NCI-H128 (cell line): ENCODE data around the gene TLCD3B.
"Not testable (repeated sequence)": the region's sequence is repeated elsewhere in the genome, so short reads cannot be mapped to it uniquely, and the experiment has no call there.

Experiments used
- DNase-seq: peaks from one replicate; lab custom pipeline; 2025; ENCODE audit not compliant: unreplicated experiment; lab: John Stamatoyannopoulos, UW

TLCD3B gene

DNA sequence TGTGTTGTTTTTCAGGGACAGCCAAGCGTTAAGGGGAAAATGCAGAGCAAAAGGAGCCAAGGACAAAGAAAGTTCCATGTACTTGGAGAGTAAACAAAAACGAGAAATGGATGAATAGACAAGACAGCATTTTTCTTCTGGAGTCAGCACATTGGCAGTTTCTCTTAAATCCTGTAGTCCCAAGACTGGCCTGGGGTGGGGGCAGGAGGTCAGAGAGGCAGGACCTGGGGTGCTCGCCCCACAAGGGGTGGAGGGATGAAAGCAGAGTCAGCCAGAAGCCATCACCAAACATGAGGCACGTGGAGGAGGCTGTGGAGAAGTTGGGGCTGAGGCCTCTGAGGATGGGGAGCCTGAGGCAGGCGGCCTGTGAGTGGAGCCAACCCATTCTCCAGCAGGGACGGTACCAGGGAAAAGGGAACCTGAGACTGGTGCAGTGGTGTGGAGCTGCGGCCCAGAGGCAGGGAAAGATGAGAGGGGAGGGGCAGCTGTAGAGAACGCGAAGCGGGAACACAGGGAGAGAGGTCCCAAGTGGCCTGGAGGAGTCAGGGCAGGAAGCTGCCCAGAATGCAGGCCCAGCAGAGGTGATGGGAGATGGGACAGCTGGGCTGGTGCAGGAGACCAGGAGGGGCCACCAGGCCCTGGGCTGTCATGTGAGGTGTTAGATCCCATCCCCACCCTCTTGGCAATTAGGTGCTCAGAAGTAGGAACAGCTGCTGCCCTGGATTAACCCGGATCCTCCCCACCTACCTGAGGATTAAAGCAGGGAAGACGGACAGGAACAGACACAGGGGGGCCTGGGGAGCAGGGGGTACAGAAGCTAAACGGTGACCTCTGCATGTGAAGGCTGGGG is 3.3 kb downstream of the TLCD3B start:
- no peak for DNase-seq

DNA sequence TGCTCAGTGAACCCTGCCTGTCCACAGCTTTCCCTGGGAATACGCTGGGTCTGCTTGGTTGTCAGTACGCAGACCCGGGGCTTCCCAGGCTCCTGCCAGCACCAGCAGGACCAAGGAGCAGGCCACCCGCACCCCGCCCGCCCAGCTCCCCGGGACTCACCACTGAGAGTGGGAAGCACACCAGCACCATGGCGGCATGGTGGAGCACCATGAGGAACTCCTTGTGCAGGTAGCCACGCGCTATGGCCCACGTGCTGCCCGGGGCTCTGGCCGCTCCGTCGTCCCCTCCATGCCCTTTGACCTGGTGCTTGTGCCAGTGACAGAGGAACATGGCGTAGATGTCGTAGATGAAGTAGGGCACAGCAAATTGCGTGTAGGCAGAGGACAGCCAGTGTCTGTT is 4.6 kb downstream of the TLCD3B start:
- no peak for DNase-seq

DNA sequence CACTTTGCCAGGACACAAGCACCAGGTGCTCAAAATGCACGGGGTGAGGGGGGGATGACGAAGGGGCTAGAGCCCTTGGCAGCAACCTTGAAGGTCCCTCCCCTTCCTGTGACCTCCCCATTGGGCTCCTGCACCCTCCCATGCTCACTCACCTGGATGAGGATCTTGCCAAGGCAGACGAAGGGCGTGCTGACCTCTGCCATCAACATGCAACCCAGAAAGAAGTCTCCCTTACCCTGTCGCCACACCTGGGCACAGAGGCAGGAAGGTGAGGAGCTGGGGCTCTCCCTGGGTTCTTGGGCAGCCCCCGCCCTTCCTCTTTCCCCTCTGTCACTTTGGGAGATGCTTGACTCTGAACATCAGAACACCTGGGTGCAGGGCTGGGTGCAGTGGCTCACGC is 5.5 kb downstream of the TLCD3B start:
- no peak for DNase-seq

DNA sequence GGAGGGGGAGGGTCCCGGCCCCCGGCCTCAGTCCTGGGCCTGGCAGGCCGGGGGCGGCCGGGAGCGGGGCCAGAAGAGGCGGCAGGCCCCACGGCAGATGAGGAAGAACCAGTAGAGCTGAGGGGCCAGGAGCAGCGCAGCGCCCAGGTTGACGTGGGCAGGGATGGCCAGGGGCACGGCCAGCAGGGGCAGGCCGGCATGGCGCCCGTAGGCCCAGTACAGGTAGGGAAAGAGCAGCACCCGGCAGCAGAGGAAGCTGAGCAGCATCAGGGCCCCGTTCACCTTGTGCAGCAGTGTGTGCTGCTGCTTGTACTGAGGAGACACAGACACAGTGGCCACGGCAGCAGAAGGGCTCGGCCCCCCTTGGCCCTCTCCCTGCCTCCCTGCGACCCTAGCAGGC is 5.9 kb downstream of the TLCD3B start:
- DNase-seq = no peak

DNA sequence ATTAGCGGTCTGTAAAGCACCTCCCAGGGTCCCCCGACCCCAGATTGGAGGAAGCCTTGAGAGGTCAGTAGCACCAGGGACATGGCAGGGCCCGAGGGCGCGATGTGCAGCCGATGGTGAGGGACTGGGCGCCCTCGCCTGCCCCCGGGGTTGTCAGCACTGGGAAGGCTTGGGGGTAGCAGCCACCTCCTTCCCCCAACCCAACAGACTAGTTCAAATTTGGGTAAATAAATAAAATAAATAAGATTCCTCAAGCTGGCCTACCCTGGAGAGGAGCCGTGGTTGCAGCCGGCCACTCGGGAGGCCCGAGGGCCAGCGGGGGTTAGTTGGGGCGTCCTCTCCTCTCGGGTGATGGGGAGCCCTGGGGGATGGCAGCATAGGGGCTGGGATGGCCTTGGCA is 6.6 kb downstream of the TLCD3B start:
- DNase-seq = no peak

DNA sequence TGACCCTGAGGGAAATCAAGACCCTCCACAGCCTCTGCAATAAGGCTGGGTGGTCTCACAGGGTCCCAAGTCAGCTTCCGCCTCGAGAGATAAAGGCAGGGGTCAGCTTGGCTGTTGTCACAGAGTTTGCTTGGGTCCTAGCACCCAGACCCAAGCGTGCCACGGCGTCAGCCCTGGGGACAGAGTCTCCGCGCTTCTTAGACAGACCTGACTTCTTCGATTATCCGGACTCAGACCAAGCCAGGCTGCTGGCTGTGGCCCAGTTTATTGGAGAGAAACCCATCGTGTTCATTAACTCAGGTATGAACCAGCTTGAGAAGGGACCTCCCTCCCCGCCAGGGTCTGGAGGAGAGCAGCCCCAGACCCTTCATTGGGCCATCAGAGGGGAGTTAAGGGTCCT is 7.5 kb downstream of the TLCD3B start:
- no peak for DNase-seq

DNA sequence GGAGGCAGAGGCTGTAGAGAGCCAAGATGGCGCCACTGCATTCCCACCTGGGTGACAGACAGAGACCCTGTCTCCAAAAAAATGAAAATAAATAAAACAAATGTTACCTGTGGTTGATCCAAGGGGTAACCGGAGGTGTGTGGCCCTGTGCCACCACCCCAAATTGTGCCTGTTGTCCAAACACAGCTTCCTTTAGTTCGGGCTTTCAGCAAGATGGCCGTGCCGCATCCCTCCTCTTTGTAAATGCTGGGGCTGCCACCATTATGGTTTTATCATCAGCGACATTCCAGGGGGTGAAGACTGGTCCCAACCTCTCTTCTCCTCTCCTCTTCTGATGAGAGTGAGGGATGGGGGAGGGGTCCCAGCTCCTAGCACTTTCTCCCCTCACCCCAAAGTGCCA is 8.2 kb downstream of the TLCD3B start, which contains the start of gene C16orf92:
Gene C16orf92, plus strand, starts transcription at position 312 of the 400 bp plus-strand sequence. CDS start 143 bp downstream, outside the sequence.
- no peak for DNase-seq

DNA sequence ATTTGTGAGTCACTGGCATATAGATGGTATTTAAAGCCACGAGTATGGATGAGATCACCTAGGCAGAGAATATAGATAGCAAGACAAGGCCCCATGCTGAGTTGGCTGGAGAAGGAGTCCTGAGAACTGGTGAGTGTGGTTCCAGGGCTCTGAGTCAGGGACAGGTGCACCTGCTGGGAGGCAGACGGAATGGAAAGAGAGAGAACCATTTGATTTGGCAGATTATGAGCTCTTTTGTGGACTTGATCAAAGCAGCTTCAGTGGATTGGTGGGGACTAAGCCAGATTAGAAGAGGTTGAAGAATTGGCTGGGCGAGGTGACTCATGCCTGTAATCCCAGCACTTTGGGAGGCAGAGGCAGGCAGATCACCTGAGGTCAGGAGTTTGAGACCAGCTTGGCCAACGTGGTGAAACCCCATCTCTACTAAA is 12.3 kb downstream of the TLCD3B start:
- no peak for DNase-seq

DNA sequence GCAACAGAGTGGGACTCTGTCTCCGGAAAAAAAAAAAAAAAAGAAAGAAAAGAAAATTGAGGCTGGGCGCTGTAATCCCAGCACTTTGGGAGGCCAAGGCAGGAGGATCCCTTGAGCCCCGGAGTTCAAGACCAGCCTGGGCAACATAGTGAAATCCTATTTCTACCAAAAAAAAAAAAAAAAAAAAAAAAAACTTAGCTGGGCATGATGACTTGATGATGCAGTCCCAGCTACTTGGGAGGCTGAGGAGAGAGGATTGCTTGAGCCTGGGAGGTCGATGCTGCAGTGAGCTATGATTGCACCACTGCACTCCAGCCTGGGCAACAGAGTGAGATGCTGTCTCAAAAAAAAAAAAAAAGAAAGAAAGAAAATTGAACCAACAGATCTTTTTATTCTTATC is 13.1 kb downstream of the TLCD3B start:
- not testable (repeated sequence) for DNase-seq

DNA sequence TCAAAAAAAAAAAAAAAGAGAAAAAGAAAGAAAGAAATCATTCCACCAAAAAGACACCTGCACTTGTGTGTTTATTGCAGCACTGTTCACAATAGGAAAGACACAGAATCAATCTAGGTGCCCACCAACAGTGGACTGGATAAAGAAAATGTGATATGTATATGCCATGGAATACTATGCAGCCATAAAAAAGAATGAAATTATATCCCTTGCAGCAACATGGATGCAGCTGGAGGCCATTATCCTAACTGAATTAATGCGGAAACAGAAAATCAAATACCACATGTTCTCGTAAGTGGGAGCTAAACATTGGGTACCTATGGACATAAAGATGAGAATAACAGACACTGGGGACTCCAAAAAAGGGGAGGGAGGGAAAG is 13.8 kb downstream of the TLCD3B start:
- no peak for DNase-seq

DNA sequence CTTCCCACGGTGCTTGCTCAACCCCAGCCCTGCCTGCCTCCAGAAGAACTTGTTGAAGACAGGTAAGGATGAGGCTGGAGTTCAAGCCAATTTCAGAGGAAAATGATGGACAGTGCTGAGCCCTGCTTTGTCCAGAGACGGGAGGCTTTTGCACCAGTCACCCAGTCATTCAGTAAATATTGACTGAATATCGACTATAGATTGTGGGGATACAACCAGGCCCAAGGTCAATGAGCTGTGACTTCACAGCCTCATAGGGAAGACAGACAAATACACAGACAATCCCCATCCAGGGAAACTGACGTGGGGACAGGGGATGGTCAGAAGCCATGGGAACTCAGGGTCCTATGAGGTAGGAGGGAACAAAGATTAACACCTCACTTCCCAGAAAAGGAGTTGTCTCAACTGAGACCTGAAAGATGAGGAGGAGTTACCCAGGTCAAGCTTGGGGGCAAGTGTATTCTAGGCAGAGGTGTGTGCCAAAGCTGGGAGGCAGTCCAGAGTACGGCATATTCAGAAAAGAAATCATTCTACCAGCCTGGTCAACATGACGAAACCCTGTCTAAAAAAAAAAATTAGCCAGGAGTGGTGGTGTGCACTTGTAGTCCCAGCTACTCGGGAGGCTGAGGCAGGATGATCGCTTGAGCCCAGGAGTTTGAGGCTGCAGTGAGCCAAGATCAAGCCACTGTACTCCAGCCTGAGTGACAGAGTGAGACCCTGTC is 14.4 kb downstream of the TLCD3B start:
- DNase-seq = no peak

DNA sequence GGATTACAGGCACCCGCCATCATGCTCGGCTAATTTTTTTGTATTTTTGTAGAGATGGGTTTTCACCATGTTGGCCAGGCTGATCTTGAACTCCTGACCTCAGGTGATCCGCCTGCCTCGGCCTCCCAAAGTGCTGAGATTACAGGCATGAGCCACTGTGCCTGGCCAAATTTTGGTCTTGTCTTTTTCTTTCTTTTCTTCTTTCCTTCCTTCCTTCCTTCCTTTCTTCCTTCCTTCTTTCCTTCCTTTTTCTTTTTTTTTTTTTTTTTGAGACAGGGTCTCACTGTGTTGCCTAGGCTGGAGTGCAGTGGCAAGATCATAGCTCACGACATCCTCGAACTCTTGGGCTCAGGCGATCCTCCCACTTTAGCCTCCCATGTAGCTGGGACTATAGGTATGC is 15.6 kb downstream of the TLCD3B start:
- not testable (repeated sequence) for DNase-seq

DNA sequence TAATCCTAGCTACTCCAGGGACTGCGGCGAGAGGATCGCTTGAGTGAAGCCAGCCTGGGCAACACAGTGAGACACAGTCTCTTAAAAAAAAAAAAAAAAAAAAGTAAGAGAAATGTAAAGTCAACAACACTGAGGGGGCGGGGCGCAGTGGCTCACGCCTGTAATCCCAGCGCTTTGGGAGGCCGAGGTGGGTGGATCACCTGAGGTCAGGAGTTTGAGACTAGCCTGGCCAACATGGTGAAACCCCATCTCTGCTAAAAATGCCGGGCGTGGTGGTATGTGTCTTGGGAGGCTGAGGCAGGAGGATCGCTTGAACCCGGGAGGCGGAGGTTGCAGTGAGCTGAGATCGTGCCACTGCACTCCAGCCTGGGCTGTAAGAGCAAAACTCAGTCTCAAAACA is 18.5 kb downstream of the TLCD3B start:
- DNase-seq = not testable (repeated sequence)

DNA sequence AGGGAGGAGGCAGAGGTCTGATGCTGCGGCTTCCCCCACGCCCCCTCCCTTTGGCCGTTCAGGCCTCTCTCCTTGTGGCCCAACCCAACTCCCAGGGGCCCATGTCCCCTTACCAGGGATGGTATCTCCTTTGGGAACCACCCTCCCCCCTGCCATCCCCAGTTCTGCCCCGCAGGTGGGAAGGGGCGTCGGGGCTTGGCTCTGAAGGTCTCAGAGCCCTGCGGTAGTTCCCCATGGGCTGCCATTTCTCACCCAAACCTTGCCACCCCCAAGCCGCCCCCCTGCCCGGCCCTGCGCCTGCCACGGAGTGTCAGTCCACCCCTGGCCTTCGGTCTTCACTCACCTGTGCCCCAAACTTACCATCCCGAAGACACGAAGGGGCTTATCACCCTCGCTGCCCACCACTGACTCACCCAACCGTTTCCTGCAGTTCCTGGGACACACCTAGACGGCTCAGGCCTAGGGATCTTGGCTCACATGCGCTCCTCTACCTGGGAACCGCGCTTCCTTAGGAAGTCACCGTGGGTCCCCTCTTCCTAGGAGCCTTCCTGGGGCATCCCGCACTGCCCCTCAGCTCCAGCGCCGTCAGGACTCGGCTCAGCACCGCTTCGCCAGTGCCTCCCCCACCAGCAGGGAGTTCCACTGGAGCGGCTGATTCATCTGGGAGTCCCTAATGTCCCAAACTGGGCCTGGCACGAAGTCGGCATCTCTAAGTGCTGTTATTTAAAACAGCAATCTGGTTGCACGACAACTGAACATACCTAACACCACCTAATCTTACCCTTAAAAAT is 19.2 kb downstream of the TLCD3B start:
- DNase-seq = no peak

DNA sequence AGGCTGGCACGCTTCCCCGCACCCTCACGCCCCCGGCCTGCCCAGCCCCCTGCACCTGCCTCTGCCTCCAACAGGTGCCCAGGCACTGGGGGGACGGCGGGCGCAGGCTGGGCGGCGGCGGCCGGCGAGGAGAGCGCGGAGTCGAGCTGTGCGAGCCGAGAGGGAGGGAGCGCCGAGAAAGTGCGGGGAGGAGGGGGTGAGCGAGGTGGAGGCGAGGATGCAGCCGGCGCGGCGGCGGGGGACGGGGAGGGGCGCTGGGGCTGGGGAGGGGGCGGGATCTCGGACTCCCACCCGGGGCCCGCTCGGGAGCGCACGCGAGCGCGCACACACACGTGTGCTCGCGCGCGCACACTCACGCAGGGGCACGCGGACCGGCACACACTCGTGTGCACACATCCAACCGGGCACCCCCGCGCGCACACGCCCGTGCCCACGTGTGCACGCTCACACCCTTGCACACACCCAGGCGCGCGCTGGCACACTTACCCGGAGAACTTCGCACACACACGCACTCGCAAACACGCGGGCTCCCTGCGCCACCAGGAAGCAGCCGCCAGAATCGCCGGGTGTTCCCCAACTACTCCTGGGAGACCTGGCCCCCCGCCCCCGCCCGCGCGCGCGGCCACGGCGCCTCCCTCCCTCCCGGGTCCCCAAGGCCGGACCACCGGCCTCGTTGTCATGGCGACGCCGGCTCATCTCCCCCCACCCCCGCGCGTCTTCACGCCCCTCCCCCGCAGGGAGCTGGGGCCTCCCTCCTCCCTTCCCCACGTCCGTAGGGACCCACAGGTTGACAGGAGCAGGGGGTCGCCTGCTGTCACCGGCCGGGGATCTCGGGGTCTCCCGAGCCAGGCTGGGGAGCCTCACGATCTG is 20.0 kb downstream of the TLCD3B start, which contains the start of gene DOC2A:
Gene DOC2A, minus strand, starts transcription at position 184 of the 870 bp plus-strand sequence. CDS start 805 bp downstream, outside the sequence.
- no peak for DNase-seq

DNA sequence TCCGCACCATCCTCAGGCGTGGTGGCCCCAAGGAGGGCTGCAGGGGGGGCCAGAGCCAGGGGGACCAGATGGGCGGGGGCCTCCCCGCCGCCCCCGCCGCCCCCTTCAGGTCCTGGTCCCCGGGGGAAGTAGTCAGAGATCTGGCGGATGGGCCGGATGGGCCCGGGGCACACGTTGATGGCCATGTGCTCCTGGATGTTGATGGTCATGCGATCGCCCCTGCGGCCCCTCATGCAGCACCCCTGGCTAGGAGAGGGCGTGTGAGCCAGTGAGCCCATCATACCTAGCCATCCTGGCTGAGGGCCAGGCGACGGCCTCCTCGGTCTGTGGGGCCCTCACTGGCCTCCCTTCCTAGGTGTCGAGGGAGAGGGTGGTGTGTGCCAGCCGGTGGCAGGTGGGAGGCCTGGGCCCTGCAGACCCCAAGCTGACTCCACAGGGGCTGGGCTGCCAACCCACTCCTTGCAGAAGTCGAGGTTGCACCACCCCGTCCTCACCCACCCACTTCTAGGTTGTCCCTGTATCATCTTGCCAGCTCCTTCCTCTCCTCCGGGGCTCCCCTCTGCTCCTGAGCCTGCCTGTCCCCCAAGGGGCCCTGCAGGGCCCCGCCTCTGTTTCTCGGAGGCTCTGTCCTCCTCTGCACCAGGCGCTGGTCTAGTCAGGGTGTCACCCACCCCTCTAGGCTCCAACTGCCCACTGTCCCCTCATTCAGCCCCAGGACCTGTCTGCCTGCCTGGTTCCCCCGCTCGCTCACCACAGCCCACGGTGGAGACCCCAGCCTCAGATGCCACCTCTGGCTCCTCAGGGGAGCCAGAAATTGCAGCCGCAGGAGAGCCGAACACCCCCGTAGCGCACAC is 20.9 kb downstream of the TLCD3B start:
- DNase-seq = no peak

DNA sequence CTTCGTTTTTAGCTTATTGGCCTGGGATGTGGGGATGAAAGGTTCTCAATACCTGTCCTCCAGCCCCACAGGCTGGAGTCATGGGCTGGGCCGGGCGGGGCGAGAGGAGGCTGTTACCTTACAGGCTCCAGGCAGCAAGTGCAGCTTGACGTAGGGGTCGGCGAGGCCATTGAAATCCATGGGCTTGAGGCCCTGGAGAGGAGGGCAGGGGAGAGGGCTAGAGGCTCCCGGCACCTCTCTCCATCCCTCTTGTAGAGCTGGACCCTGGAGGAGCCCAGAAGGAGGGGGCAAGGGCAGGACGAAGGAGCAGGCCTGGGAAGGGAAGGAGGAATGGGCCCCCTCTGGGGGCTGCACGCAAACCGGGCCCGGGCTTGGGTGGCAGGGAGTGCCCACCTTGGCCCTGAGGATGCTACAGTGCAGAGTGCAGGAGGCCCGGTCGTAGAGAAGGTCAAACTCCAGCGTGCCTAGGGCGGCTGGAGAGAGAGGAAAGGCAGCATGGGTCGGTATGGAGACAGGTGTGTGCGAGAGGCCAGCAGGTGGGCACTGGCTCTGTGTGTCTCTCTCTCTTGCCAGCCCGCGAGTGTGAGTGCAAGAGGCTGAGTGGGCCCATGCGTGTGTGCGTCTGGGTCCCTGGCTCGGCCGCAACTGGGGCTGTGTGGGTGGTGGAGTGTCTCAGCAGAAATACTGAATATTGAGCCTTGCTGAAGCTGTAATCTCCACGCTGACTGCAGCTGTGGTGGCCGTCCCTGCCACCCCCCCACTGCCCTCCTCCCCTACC is 21.8 kb downstream of the TLCD3B start:
- DNase-seq = no peak

DNA sequence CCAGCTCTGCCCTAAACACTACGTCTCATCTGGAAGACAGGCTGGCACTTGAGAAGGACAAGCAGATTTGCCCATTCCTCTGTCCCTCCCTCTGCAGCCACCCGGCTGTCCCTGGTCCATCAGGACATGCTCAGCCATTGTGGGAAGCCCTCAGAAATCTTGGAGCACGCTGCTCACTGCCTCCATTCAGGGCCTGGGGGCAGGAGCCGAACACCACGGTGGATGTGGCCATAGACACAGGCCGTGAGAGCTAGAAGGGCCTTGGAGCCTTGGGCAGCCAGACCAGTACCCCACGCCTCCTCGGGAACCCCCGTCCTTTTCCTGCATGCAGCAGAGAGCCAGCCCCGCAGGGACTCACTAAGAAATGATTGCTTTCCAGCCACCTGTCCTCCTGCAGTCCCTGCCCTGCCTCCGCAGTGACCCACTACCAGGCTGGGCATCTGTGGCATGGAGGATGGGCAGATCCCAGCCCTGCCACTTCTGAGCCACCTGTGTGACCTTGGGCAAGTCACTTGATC is 23.6 kb downstream of the TLCD3B start:
- DNase-seq = no peak
